RWPE1 (cell line): Measurements from ENCODE around the gene SCT.
A peak's percentile ranks its signal among the peaks of the same experiment; 100 is the strongest.

Experiments
- CTCF ChIA-PET: fragments of 350-600 bp; sonication (Branson Sonifier 250); formaldehyde crosslinking; extraction: SDS; loops from one replicate; lab custom pipeline; 2021; lab: Yijun Ruan, JAX
- POLR2A ChIA-PET: fragments of 400-600 bp; formaldehyde crosslinking; extraction: SDS; loops from one replicate; lab custom pipeline; 2020; ENCODE audit warnings: antibody characterized with exemption; ENCODE audit not compliant: low non-redundant PET; lab: Yijun Ruan, JAX
- DNase-seq: peaks from one replicate; pipeline ENCODE4 v3.0.0; 2012; ENCODE audit warnings: low spot score
- H3K27ac ChIP-seq: fragments of 450-650 bp; 2 replicates; pipeline ENCODE4 v1.5.1; 2017
- TF ChIP-seq, protein P1 (sequence below): fragments of 450-650 bp; conservative IDR thresholded peaks from 2 replicates; pipeline ENCODE4 v1.5.1; 2017; ENCODE audit warnings: low read depth, mild to moderate bottlenecking

SCT gene

GRCh38 chr11:623999-624704 is 2.8 kb downstream of the SCT start:
- CTCF ChIA-PET: no interaction called here
- POLR2A ChIA-PET: interaction anchor here (0.5 kb wide), 1 partner anchor 8 kb away, joined by 3 read pairs; no protein-coding TSS in a partner anchor
- H3K27ac ChIP-seq: peak overlapping the region; percentile 32
- peak; percentile 73 for DNase-seq
- TF ChIP-seq, protein P1, sequence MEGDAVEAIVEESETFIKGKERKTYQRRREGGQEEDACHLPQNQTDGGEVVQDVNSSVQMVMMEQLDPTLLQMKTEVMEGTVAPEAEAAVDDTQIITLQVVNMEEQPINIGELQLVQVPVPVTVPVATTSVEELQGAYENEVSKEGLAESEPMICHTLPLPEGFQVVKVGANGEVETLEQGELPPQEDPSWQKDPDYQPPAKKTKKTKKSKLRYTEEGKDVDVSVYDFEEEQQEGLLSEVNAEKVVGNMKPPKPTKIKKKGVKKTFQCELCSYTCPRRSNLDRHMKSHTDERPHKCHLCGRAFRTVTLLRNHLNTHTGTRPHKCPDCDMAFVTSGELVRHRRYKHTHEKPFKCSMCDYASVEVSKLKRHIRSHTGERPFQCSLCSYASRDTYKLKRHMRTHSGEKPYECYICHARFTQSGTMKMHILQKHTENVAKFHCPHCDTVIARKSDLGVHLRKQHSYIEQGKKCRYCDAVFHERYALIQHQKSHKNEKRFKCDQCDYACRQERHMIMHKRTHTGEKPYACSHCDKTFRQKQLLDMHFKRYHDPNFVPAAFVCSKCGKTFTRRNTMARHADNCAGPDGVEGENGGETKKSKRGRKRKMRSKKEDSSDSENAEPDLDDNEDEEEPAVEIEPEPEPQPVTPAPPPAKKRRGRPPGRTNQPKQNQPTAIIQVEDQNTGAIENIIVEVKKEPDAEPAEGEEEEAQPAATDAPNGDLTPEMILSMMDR: no peak

DNA sequence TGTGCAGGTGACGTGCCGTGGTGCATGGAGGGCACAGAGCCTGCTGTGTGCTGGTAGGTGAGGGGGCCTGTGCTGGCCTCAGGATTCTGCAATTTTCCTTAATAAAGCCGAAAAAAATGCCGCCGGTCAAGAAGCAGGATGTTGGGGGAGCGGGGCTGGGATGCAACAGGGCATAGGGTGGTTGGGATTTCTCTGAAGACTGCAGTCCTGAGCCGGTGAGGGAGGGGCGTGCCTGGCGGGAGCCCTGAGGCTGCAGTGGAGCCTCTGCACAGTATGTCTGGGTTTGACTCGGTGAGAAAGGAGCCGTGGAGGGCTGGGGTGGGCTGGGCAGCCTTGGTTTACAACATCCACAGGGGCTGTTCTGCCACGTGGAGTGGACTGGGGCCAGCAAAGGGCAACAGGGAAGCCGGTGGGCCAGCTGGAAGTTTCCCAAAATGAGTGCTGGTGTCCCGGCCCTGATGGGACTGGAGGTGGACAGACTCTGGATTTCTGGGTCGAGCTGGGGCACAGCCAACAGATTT is 3.6 kb downstream of the SCT start:
- ChIA-PET POLR2A (no interaction called here), CTCF (no interaction called here)
- DNase-seq: no peak
- TF ChIP-seq, protein P1: no peak
- peak overlapping the region; percentile 32 for H3K27ac ChIP-seq

GRCh38 chr11:621838-622237 is 5.1 kb downstream of the SCT start:
- DNase-seq: no peak
- no peak overlapping the region for H3K27ac ChIP-seq
- TF ChIP-seq, protein P1: no peak
- POLR2A ChIA-PET: no interaction called here
- CTCF ChIA-PET: no interaction called here

DNA sequence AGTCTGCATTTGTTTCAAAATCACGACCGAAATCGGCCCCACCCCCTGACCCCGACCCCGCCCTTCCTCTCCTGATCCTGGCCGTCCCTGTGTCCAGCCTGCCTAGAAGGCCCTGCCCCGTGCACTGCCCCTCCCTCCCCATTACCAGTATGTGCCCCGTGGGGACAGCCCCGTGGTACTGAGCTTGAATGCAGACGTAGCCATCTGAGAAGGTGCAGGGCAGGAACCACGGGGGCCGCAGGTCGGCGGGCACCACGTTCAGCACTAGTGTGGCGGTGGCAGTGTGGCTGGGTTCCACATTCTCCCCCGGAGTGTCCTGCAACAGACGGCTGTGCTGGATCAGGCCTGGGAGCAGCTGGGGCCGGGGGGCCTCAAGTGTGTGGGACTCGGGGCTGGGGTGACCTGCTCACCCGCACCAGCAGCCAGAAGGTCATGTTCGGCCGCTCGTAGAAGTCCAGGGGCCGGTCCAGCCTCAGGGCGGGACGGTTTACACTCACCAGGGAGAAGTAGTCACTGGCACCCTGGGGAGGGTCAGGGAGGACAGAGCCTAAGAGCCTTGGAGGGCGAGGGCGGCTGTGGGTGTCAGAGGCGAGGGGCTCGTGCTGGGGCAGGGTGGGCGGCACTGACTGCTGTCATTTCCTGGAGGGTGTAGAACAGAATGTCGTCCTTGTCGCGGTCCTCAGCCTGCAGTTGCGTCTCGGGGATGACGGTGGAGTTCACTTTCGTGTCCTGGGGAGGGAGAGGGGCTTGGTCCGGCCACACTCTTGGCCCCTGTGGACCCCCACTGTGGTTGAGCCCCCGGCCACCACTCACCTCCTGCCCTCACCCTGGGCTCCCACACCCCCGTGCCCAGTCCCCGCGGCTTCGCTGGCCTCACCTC is 5.8 kb downstream of the SCT start:
- no peak for DNase-seq
- H3K27ac ChIP-seq: 0 out of 2 replicates have a peak overlapping the region, but pooled peaks have one; percentile 2
- TF ChIP-seq, protein P1: no peak
- POLR2A ChIA-PET: no interaction called here
- CTCF ChIA-PET: no interaction called here

- H3K27ac ChIP-seq: 0 out of 2 replicates have a peak overlapping the region, but pooled peaks have one; percentile 2
- no peak for DNase-seq
- TF ChIP-seq, protein P1: no peak
- POLR2A ChIA-PET: no interaction called here
- CTCF ChIA-PET: no interaction called here
Observed at GRCh38 chr11:620201-620600, 6.8 kb downstream of the SCT start.

- TF ChIP-seq, protein P1: no peak
- ChIA-PET POLR2A (no interaction called here), CTCF (no interaction called here)
- DNase-seq: no peak
- no peak overlapping the region; the same call in 1 of the 2 replicates for H3K27ac ChIP-seq
Observed at GRCh38 chr11:619628-620050, 7.3 kb downstream of the SCT start.
